COLO668 (cell line): Measurements from ENCODE around the gene OR13J1.
A peak's percentile ranks its signal among the peaks of the same experiment; 100 is the strongest.
"Not testable (repeated sequence)": the region's sequence is repeated elsewhere in the genome, so short reads cannot be mapped to it uniquely, and the experiment has no call there.

Source experiments
- DNase-seq: peaks from one replicate; lab custom pipeline; 2025; ENCODE audit not compliant: unreplicated experiment; lab: John Stamatoyannopoulos, UW

OR13J1 gene

DNA sequence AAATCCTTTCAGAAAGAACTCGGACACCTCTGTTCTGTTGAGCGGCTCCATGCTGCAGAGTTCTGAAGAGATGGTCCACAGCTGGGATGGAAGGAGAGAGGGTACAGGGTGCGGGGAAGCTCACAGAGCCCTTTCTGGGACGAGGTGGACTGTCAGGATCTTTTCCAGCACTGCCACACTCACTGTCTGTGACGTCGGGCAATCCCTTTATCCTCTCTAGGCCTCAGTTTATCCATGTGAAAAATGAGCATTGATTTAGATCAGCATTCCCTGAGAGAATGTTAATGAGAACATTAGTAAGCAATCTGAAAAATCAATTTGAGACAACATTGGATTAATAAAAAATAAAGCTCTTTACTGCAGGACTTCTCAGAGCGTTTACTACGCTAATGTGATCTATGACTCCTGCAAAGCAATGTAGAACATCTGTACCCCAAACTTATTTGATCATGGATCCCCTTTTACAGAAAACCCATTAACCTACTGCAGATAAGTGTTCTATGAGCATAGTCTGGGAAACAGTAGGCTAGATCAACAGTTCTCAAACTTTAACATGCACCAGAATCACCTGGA is at the start of gene OR13J1:
Gene OR13J1, minus strand, starts transcription at position 51 of the 573 bp plus-strand sequence. Its CDS starts 0 bp downstream, at position 51.
- no peak for DNase-seq

GRCh38 chr9:35919212-35920008 is 49.2 kb upstream of the OR13J1 start:
- DNase-seq, result no peak

- DNase-seq, result no peak
Measured at GRCh38 chr9:35918780-35919179, 48.6 kb upstream of the OR13J1 start.

DNA sequence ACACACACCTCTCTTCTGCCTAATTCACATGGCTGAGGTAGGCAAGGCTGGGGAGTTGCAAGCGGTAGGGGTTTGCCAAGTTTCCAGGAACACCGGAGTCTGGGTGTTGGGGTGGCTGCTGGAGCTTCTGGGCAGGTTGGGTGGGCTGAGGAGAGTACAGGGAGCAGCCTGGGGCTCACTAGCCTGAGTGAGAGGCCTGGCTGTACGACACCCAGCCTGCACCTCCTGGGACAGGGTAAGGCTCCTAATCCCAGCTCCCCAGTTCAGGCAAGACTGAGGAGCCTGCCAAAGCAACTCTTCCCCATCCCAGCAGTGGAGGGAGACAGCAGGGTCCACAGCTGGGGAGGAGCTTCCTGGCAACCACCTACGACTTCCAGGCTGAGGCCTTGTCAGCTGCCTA is 47.1 kb upstream of the OR13J1 start:
- DNase-seq, result no peak

DNA sequence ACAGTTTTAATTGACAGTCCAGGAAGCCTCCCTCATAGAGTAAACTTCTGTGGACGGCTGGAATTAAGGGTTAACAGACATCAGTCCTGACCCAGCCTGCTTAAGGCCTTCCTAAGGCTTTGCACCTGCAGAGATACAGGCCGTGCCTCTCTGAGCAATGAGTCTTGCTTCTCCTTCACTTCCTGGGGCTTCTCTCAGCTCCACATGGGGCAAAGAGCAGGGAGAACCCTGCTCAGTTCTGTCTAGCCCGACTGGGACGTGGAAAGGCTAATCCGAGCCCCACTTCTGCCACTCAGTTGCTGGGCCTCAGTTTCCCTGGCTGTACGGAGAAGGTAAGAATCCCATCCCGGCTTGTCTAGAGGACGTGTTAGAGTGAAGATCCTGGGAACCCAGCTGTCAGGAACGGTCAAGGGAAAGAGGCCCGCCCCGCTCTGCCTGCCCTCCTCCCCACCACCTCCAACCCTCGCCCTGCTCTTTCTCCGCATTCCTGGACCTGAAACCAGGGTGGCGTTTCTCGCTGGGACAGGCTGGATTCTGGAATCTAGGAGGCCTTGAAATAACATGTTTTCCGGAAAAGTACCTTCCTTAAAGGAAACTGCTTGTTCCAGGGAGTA is 45.6 kb upstream of the OR13J1 start:
- DNase-seq, result no peak

GRCh38 chr9:35914301-35914807 is 44.2 kb upstream of the OR13J1 start:
- DNase-seq, result no peak

- DNase-seq, result not testable (repeated sequence)
Measured at GRCh38 chr9:35913429-35913828, 43.2 kb upstream of the OR13J1 start.

- no peak for DNase-seq
Measured at GRCh38 chr9:35912791-35913400, 42.7 kb upstream of the OR13J1 start.

DNA sequence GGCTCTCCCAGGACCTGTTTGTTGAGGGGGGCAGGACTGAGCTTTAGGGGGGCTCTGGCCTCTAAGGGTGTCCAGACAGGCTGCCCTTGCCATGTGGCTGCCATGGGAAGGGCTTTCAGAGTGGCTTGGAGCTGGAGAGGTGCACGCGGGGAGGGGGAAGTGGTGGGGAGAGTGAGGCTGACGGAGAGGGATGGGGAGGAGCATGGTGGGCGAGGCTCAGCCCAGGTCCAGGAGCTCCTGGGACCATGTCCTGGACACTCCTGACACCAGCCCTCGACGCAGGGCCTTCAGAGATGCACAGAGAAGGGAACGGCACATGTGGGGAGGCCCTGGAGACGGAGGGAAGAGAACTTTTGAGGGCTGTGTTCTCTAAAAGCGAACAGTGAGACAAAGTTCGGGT is 41.5 kb upstream of the OR13J1 start:
- DNase-seq, result no peak

GRCh38 chr9:35910613-35911359 is 40.6 kb upstream of the OR13J1 start:
- DNase-seq, result peak; percentile 28

- no peak for DNase-seq
Measured at GRCh38 chr9:35909687-35910612, 39.7 kb upstream of the OR13J1 start.

DNA sequence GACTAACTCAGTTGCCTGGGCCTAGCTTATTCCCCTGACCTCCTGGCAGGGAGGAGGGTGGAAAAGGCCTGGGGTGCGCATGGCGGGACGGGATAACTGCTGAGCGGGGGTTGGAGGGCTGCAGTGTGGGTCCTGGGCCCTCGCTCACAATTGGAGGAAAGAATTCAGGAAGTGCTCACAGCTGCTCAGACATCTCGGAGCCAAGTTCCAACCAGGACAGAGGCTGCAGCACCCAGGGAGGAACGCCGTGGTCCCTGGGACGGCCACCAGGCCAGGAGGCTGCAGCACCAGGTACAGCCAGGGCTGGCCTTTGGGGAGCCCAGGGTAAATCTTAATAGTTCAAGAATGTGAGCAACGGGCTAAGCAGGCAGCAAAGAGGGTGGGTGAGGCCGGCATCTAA is 39.1 kb upstream of the OR13J1 start, which contains the start of gene SPAAR:
Gene SPAAR, plus strand, starts transcription at position 217 of the 400 bp plus-strand sequence. CDS start 974 bp downstream, outside the sequence.
- DNase-seq, result no peak

- DNase-seq, result no peak
Measured at GRCh38 chr9:35908504-35909125, 38.4 kb upstream of the OR13J1 start.

DNA sequence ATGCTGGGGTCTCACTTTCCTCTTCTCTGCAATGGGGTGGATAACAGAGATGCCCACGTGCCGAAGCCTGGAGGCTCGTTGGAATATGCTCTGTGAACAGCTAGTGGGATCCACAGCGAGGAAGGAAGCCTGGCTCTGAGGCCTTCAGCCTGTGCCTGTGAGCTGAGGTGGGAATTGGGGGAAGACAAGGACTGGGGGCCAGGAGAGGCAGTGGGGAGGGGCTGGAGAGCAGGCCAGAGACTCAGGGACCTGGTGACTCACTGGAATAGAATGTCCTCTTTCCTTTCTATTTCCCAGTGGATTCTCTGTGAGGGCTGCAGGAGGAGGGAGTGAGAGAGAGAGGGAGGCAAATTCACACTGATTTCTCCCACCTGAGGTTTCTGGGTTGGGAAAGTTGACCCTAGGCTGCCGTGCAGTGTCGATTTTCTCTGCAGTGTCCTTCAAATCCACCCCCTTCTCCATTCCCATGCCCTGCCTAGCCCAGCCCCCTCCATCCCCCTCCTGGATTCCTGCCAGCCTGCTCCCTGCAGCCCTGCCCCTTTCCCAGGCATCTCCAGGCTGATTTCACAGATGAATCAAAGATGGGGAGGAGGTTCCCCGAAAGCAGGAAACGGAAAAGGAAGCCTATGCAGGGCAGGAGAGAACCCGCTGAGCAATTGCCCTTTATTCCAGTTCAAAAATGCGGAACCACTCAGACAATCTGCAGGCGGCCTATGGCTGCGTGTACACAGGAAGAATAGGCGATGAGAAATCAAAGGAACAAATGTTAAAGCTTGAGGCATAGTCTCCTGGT is 37.7 kb upstream of the OR13J1 start:
- DNase-seq, result no peak

- no peak for DNase-seq
Measured at GRCh38 chr9:35906923-35907699, 36.9 kb upstream of the OR13J1 start.

- peak; percentile 30 for DNase-seq
Measured at GRCh38 chr9:35905912-35906679, 35.9 kb upstream of the OR13J1 start, which contains the start of gene HRCT1. Gene HRCT1 (plus strand): TSS chr9:35906202. CDS start chr9:35906288, 86 bp downstream.
